Fibroblast of lung (primary cell): ENCODE data around the gene RPL6. TPM values are rescaled to one million over a fixed set of nuclear protein-coding genes. Genes with fewer than 3 reads are reported as not detected.
"Not testable (repeated sequence)": the region's sequence is repeated elsewhere in the genome, so short reads cannot be mapped to it uniquely, and the experiment has no call there.

Experiments used
- DNase-seq, 2 donors: peaks; one replicate each; pipeline versions ENCODE4 v3.0.0 to v3.0.0-alpha.2; 2010; ENCODE audit warnings: low read depth in 2 of 2
- H2AFZ ChIP-seq: 2 replicates; pipeline ENCODE4 v1.5.1; 2012; ENCODE audit warnings: low read length, control low read depth, inconsistent platforms
- H3K27ac ChIP-seq: 2 replicates; pipeline ENCODE4 v1.5.1; 2011; ENCODE audit warnings: low read length, control low read depth; ENCODE audit not compliant: insufficient read depth
- H3K27me3 ChIP-seq: 2 replicates; pipeline ENCODE4 v1.5.1; 2011; ENCODE audit warnings: mild to moderate bottlenecking, low read length; ENCODE audit not compliant: control insufficient read depth, insufficient read depth
- H3K36me3 ChIP-seq: 2 replicates; pipeline ENCODE4 v1.5.1; 2011; ENCODE audit warnings: low read length; ENCODE audit not compliant: control insufficient read depth, insufficient read depth
- H3K4me1 ChIP-seq: 2 replicates; pipeline ENCODE4 v1.5.1; 2011; ENCODE audit warnings: low read length; ENCODE audit not compliant: control insufficient read depth, insufficient read depth; ENCODE audit errors: extremely low read depth
- H3K4me2 ChIP-seq: 2 replicates; pipeline ENCODE4 v1.5.1; 2011; ENCODE audit warnings: low read length, control low read depth; ENCODE audit not compliant: insufficient read depth; ENCODE audit errors: extremely low read depth
- H3K4me3 ChIP-seq, 4 experiments: fragments of 200-600 bp in 1 of 4; sonication (generic) in 1 of 4; replicated peaks in 1 of 4; 2 replicates each; pipeline ENCODE4 v1.5.1; 2011 to 2016; ENCODE audit warnings: low read length in 4 of 4, low read depth in 3 of 4, mild to moderate bottlenecking in 3 of 4, control low read depth in 2 of 4, inconsistent platforms in 1 of 4, mixed read lengths in 1 of 4; ENCODE audit not compliant: insufficient read depth in 1 of 4; ENCODE audit errors: control extremely low read depth in 1 of 4
- H3K79me2 ChIP-seq: 2 replicates; pipeline ENCODE4 v1.5.1; 2012; ENCODE audit warnings: mild to moderate bottlenecking, low read length, inconsistent platforms; ENCODE audit not compliant: control insufficient read depth, insufficient read depth
- H3K9ac ChIP-seq: 2 replicates; pipeline ENCODE4 v1.5.1; 2011; ENCODE audit warnings: mild to moderate bottlenecking, low read length, control low read depth; ENCODE audit not compliant: insufficient read depth
- H3K9me3 ChIP-seq: 2 replicates; pipeline ENCODE4 v1.5.1; 2012; ENCODE audit warnings: low read depth, low read length; ENCODE audit not compliant: control insufficient read depth, insufficient read depth
- H4K20me1 ChIP-seq: 2 replicates; pipeline ENCODE4 v1.5.1; 2011; ENCODE audit warnings: low read length; ENCODE audit not compliant: control insufficient read depth, insufficient read depth; ENCODE audit errors: extremely low read depth
- EZH2 ChIP-seq: IDR thresholded peaks from 2 replicates; pipeline ENCODE4 v1.5.1; 2012; ENCODE audit warnings: low read length, control low read depth, mild to moderate bottlenecking; ENCODE audit errors: missing control alignments
- polyA plus RNA-seq, 2 donors: library from polyadenylated mRNA; depleted of rRNA in 1 of 2; stranded (reverse) in 1 of 2; unstranded in 1 of 2; fragments of >200 nt; gene quantifications; 2 replicates each; pipeline ENCODE4 v1.2.1, GENCODE V29; 2011 to 2012; ENCODE audit warnings: missing spikeins in 1 of 2
- total RNA-seq: library from RNA; depleted of rRNA; stranded (reverse); fragments of >200 nt; gene quantifications from 2 replicates; pipeline ENCODE4 v1.2.1, GENCODE V29; 2014
- TF ChIP-seq, protein P1 (sequence below), 2 donors: IDR thresholded peaks in 1 of 2; conservative IDR thresholded peaks in 1 of 2; 1 replicate in 1 of 2; 2 replicates in 1 of 2; pipeline ENCODE4 v1.5.1; 2011 to 2012; ENCODE audit warnings: low read length in 2 of 2, control low read depth in 1 of 2, inconsistent platforms in 1 of 2, low read depth in 1 of 2, mild to moderate bottlenecking in 1 of 2

The RPL6 gene
- total and polyA plus RNA-seq, 2 donors (not counting 1 experiment from before 2014, with no cell fraction given): 679 to 2,040 TPM

DNA sequence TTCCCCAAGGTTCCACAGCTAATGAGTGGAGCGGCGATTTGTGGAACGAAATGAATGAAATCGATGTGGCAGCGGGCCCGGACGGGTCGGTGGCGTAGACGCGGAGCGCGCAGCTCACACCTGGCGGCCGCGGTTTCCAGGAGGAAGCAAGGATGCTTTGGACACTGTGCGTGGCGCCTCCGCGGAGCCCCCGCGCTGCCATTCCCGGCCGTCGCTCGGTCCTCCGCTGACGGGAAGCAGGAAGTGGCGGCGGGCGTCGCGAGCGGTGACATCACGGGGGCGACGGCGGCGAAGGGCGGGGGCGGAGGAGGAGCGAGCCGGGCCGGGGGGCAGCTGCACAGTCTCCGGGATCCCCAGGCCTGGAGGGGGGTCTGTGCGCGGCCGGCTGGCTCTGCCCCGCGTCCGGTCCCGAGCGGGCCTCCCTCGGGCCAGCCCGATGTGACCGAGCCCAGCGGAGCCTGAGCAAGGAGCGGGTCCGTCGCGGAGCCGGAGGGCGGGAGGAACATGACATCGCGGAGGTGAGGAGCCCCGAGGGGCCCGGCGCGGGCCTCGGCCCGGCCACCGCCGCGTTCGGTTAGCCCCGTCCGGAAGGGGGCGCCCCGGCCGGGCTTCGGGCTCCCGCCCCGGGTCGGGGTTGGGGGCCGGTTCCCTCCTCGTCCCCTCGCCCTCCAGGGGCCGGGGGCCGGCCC, 9.3 kb upstream of the RPL6 start, which contains the start of gene PTPN11:
Gene PTPN11, plus strand, starts transcription at position 340 of the 689 bp plus-strand sequence. Its CDS starts 165 bp downstream, at position 505.
- Histone ChIP-seq H3K27ac (peak within 1 kb of the TSS; percentile 92), H3K9ac (peak within 1 kb of the TSS; percentile 99), H3K4me1 (peaks cover 4% of the 10 kb centered on the region), H4K20me1 (no peaks in the 10 kb centered on the region), H3K4me2 (peak within 1 kb of the TSS; percentile 87), H3K9me3 (no peaks in the 10 kb centered on the region), H3K27me3 (no peaks in the 10 kb centered on the region), H3K36me3 (no peaks in the 10 kb centered on the region), H3K79me2 (peaks cover 45% of the 10 kb centered on the region), H2AFZ (peak within 1 kb of the TSS; percentile 81), H3K4me3 (peak within 1 kb of the TSS; percentile 78 to 93 (median 87))
- TF ChIP-seq, protein P1, sequence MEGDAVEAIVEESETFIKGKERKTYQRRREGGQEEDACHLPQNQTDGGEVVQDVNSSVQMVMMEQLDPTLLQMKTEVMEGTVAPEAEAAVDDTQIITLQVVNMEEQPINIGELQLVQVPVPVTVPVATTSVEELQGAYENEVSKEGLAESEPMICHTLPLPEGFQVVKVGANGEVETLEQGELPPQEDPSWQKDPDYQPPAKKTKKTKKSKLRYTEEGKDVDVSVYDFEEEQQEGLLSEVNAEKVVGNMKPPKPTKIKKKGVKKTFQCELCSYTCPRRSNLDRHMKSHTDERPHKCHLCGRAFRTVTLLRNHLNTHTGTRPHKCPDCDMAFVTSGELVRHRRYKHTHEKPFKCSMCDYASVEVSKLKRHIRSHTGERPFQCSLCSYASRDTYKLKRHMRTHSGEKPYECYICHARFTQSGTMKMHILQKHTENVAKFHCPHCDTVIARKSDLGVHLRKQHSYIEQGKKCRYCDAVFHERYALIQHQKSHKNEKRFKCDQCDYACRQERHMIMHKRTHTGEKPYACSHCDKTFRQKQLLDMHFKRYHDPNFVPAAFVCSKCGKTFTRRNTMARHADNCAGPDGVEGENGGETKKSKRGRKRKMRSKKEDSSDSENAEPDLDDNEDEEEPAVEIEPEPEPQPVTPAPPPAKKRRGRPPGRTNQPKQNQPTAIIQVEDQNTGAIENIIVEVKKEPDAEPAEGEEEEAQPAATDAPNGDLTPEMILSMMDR (conservative IDR thresholded peaks at IDR 0.05 in 1 of 2, IDR thresholded peaks at IDR 0.05 in 1 of 2; ENCODE audit: low read depth in 1 of 2, low read length in 2 of 2): peak in 1 of 2 donors; percentile 35
- no peak for TF ChIP-seq EZH2
- peak; percentile 73 to 80 for DNase-seq

DNA sequence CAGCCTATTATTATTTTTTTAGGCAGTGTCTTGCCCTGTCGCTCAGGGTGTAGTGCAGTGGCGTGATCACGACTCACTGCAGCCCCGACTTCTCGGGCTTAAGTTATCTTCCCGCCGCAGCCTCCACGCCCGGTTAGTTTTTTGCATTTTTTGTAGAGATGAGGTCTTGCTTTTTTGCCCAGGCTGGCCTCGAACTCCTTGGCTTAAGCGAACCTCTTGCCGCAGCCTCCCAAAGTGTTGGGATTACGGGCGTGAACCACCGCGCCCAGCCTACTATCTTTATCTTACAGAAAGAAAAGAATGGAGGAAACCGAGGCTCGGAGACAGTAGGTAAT, 8.8 kb upstream of the RPL6 start:
- H2AFZ ChIP-seq: peak overlapping the region; percentile 81
- H3K36me3 ChIP-seq: no peaks in the 10 kb centered on the region
- peak overlapping the region; percentile 78 to 93 (median 86) for H3K4me3 ChIP-seq
- H3K9me3 ChIP-seq: no peaks in the 10 kb centered on the region
- peak overlapping the region; percentile 99 for H3K9ac ChIP-seq
- no peak for TF ChIP-seq EZH2
- TF ChIP-seq, protein P1 (conservative IDR thresholded peaks at IDR 0.05 in 1 of 2, IDR thresholded peaks at IDR 0.05 in 1 of 2; ENCODE audit: low read depth in 1 of 2, low read length in 2 of 2): no peak
- no peaks in the 10 kb centered on the region for H3K27me3 ChIP-seq
- no peaks in the 10 kb centered on the region for H4K20me1 ChIP-seq
- peaks cover 40% of the 10 kb centered on the region for H3K79me2 ChIP-seq
- peak overlapping the region; percentile 67 for H3K4me2 ChIP-seq
- peaks cover 4% of the 10 kb centered on the region for H3K4me1 ChIP-seq
- DNase-seq: no peak
- peak overlapping the region; percentile 92 for H3K27ac ChIP-seq

DNA sequence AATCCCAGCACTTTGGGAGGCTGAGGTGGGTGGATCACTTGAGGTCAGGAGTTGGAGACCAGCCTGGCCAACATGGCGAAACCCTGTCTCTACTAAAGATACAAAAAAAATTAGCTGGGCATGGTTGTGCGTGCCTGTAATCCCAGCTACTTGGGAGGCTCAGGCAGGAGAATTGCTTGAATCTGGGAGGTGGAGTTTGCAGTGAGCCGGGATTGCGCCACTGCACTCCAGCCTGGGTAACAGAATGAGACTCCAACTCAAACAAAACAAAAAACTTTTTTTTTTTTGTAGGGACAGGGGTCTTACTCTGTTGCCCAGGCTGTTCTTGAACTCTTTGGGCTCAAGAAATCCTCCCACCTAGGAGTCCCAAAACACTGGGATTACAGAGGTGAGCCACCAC, 6.1 kb upstream of the RPL6 start:
- H3K4me3 ChIP-seq, H3K27ac ChIP-seq, H3K4me1 ChIP-seq, H3K4me2 ChIP-seq, H3K36me3 ChIP-seq, H3K27me3 ChIP-seq, DNase-seq, H3K9ac ChIP-seq, H3K9me3 ChIP-seq, H2AFZ ChIP-seq, H4K20me1 ChIP-seq: not testable (repeated sequence)
- H3K79me2 ChIP-seq: peaks cover 12% of the 10 kb centered on the region
